Keratinocyte (primary cell): ENCODE measurements around the gene SASH1. TPM values are rescaled to one million over a fixed set of nuclear protein-coding genes. Genes with fewer than 3 reads are reported as not detected.

Experiments
- DNase-seq: peaks from one replicate; pipeline ENCODE4 v3.0.0-alpha.2; 2011; ENCODE audit warnings: low read depth, missing footprints, low spot score
- FAIRE-seq: peaks from 2 replicates; lab custom pipeline; 2011; peaks lifted over from hg19 to GRCh38; lab: Jason Lieb, UNC
- H2AFZ ChIP-seq: 2 replicates; pipeline ENCODE4 v1.6.0; 2012; ENCODE audit warnings: low read length, control low read depth, inconsistent platforms; ENCODE audit not compliant: control insufficient read depth
- H3K27ac ChIP-seq: 2 replicates; pipeline ENCODE4 v1.5.1; 2011; ENCODE audit warnings: low read length; ENCODE audit not compliant: control insufficient read depth, insufficient read depth
- H3K27me3 ChIP-seq: 3 replicates; pipeline ENCODE4 v1.6.0; 2011; ENCODE audit warnings: low read length; ENCODE audit not compliant: control insufficient read depth, insufficient read depth; ENCODE audit errors: extremely low read depth
- H3K36me3 ChIP-seq, 2 experiments: 2 replicates in 1 of 2; 3 replicates in 1 of 2; pipeline ENCODE4 v1.5.1; 2011; ENCODE audit warnings: low read length in 2 of 2, mild to moderate bottlenecking in 1 of 2; ENCODE audit not compliant: control insufficient read depth in 2 of 2, insufficient read depth in 2 of 2; ENCODE audit errors: extremely low read depth in 1 of 2
- H3K4me1 ChIP-seq: 3 replicates; pipeline ENCODE4 v1.5.1; 2011; ENCODE audit warnings: low read length; ENCODE audit not compliant: control insufficient read depth, insufficient read depth; ENCODE audit errors: extremely low read depth
- H3K4me2 ChIP-seq: 3 replicates; pipeline ENCODE4 v1.6.0; 2011; ENCODE audit warnings: low read depth, low read length; ENCODE audit not compliant: control insufficient read depth, insufficient read depth; ENCODE audit errors: extremely low read depth
- H3K4me3 ChIP-seq, 3 experiments: fragments of 200-600 bp in 1 of 3; sonication (generic) in 1 of 3; 2 replicates in 2 of 3; 3 replicates in 1 of 3; pipeline ENCODE4 v1.5.1; 2011 to 2016; ENCODE audit warnings: low read length in 3 of 3, mild to moderate bottlenecking in 3 of 3, control low read depth in 2 of 3, inconsistent platforms in 1 of 3, low read depth in 1 of 3, mixed read lengths in 1 of 3, mixed run types in 1 of 3, moderate library complexity in 1 of 3; ENCODE audit not compliant: control insufficient read depth in 2 of 3, insufficient read depth in 2 of 3; ENCODE audit errors: extremely low read depth in 1 of 3
- H3K79me2 ChIP-seq: 2 replicates; pipeline ENCODE4 v1.6.0; 2012; ENCODE audit warnings: low read length; ENCODE audit not compliant: control insufficient read depth, insufficient read depth
- H3K9ac ChIP-seq: 3 replicates; pipeline ENCODE4 v1.6.0; 2011; ENCODE audit warnings: low read length; ENCODE audit not compliant: control insufficient read depth, insufficient read depth; ENCODE audit errors: extremely low read depth
- H3K9me1 ChIP-seq: 3 replicates; pipeline ENCODE4 v1.6.0; 2011; ENCODE audit warnings: low read length; ENCODE audit not compliant: control insufficient read depth, insufficient read depth; ENCODE audit errors: extremely low read depth
- H3K9me3 ChIP-seq: 2 replicates; pipeline ENCODE4 v1.5.1; 2012; ENCODE audit warnings: low read depth, low read length; ENCODE audit not compliant: control insufficient read depth
- H4K20me1 ChIP-seq: 3 replicates; pipeline ENCODE4 v1.6.0; 2011; ENCODE audit warnings: low read length; ENCODE audit not compliant: control insufficient read depth, insufficient read depth; ENCODE audit errors: extremely low read depth
- EZH2 ChIP-seq: IDR thresholded peaks from one replicate; pipeline ENCODE4 v1.6.1; 2012; ENCODE audit warnings: inconsistent platforms, mild to moderate bottlenecking, low read length, moderate library complexity
- dilution Hi-C: fragments of 300-500 bp; cut with MboI; formaldehyde crosslinking; loops from one replicate; pipeline ENCODE4 v1.7.0; 2020; ENCODE audit warnings: low sequenced_read_pairs; ENCODE audit not compliant: extremely low pct_ligation_motif_present
- polyA plus RNA-seq, 5 experiments: library from polyadenylated mRNA; depleted of rRNA in 3 of 5; stranded (reverse) in 3 of 5; stranded (forward) in 1 of 5; unstranded in 1 of 5; fragments of >200 nt; gene quantifications; 1 replicate in 1 of 5; 2 replicates in 3 of 5; 3 replicates in 1 of 5; pipeline versions ENCODE4 v1.2.1 to v1.2.3, GENCODE V29; 2011 to 2012; ENCODE audit warnings: missing spikeins in 2 of 5, low read depth in 1 of 5, low replicate concordance in 1 of 5
- TF ChIP-seq, protein P1 (sequence below), 3 experiments: IDR thresholded peaks in 1 of 3; conservative IDR thresholded peaks in 1 of 3; optimal IDR thresholded peaks in 1 of 3; 2 replicates in 2 of 3; 3 replicates in 1 of 3; pipeline versions ENCODE3 to v1.5.1; 2011; ENCODE audit warnings: low read length in 3 of 3, mild to moderate bottlenecking in 3 of 3, moderate library complexity in 2 of 3, control low read depth in 1 of 3, inconsistent platforms in 1 of 3; ENCODE audit not compliant: insufficient read depth in 2 of 3; ENCODE audit errors: extremely low read depth in 1 of 3

Gene SASH1
- polyA plus RNA-seq, 1 donor (not counting 4 experiments of a cell fraction or from before 2014, with no cell fraction given): 4.4 TPM

DNA sequence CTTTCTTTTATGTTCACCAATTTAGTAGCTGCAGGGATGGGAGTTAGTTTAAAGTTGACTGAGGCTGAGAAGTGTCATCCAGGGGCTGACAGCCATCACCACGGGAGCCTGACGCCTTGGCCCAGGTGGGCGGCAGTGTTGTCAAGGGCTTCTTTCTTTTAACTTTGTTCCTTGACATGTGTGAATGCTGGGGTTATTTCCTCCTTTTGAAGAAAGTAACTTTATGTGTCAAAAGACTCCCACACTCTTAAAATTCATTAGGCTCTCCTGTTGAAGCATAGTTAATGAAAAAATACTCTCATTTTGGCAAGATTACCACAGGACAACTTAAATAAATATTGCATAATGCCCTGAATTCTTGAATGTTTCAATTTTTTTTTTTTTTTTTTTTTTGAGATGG is 50.0 kb downstream of the SASH1 start:
- Histone ChIP-seq H4K20me1 (no peaks in the 10 kb centered on the region), H3K36me3 (peaks cover 0 to 1% of the 10 kb centered on the region in 2 experiments), H3K9me1 (no peaks in the 10 kb centered on the region), H3K27ac (no peak overlapping the region), H3K9ac (no peak overlapping the region), H3K4me2 (no peak overlapping the region), H2AFZ (no peak overlapping the region), H3K27me3 (no peaks in the 10 kb centered on the region), H3K4me3 (no peak overlapping the region), H3K79me2 (no peaks in the 10 kb centered on the region), H3K4me1 (no peaks in the 10 kb centered on the region), H3K9me3 (no peaks in the 10 kb centered on the region)
- DNase-seq (no peak), FAIRE-seq (no peak)
- dilution Hi-C loops: no loop called here
- TF ChIP-seq, protein P1, sequence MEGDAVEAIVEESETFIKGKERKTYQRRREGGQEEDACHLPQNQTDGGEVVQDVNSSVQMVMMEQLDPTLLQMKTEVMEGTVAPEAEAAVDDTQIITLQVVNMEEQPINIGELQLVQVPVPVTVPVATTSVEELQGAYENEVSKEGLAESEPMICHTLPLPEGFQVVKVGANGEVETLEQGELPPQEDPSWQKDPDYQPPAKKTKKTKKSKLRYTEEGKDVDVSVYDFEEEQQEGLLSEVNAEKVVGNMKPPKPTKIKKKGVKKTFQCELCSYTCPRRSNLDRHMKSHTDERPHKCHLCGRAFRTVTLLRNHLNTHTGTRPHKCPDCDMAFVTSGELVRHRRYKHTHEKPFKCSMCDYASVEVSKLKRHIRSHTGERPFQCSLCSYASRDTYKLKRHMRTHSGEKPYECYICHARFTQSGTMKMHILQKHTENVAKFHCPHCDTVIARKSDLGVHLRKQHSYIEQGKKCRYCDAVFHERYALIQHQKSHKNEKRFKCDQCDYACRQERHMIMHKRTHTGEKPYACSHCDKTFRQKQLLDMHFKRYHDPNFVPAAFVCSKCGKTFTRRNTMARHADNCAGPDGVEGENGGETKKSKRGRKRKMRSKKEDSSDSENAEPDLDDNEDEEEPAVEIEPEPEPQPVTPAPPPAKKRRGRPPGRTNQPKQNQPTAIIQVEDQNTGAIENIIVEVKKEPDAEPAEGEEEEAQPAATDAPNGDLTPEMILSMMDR (optimal IDR thresholded peaks at IDR 0.05 in 1 of 3, IDR thresholded peaks at IDR 0.05 in 1 of 3, conservative IDR thresholded peaks at IDR 0.05 in 1 of 3; ENCODE audit: extremely low read depth in 1 of 3, insufficient read depth in 2 of 3, low read length in 3 of 3): no peak

DNA sequence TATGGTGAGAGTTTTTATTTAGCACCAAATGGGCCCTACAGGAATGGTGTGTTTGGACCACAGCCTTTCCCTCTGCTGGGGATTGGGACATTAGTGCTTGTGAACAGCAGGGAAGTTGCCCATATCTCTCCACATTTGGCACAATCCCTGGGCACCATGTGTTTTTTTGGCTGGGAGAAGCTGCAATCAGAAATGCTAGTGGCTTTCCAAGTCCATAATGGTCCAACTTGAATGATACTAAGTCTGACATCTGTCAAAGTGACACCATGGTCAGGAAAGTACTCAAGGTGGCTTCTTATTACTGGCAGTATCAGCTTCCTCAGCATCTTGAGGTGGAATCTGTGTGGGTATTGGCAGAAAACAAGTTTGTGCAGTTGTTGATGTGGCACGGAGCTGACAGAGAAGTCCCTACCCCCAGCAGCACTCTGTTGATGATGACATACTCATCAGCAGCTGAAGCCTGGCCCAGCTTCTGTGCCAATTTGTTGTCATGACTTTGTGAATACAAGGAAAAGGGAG is 53.0 kb downstream of the SASH1 start:
- Histone ChIP-seq H3K27me3 (no peaks in the 10 kb centered on the region), H4K20me1 (no peaks in the 10 kb centered on the region), H3K9me3 (no peaks in the 10 kb centered on the region), H3K9ac (no peak overlapping the region), H3K9me1 (no peaks in the 10 kb centered on the region), H3K4me1 (no peaks in the 10 kb centered on the region), H2AFZ (no peak overlapping the region), H3K4me2 (no peak overlapping the region), H3K79me2 (no peaks in the 10 kb centered on the region), H3K27ac (no peak overlapping the region), H3K36me3 (peaks cover 0 to 1% of the 10 kb centered on the region in 2 experiments), H3K4me3 (no peak overlapping the region)
- TF ChIP-seq, protein P1 (optimal IDR thresholded peaks at IDR 0.05 in 1 of 3, IDR thresholded peaks at IDR 0.05 in 1 of 3, conservative IDR thresholded peaks at IDR 0.05 in 1 of 3; ENCODE audit: extremely low read depth in 1 of 3, insufficient read depth in 2 of 3, low read length in 3 of 3): no peak
- no peak for TF ChIP-seq EZH2
- FAIRE-seq: peak; percentile 26
- dilution Hi-C loops: no loop called here
- no peak for DNase-seq
